Osteocyte (in vitro differentiated cells): ENCODE data around the gene FZR1. TPM values are rescaled to one million over a fixed set of nuclear protein-coding genes. Genes with fewer than 3 reads are reported as not detected.

Experiments used
- DNase-seq: peaks from one replicate; pipeline ENCODE4 v3.0.0; 2021; ENCODE audit warnings: mixed read lengths; ENCODE audit not compliant: unreplicated experiment; ENCODE audit errors: extremely low spot score
- H3K27ac Mint-ChIP-seq: one replicate; pipeline ENCODE4 v1.8.0; 2021; ENCODE audit warnings: mild to moderate bottlenecking, mixed read lengths; ENCODE audit not compliant: unreplicated experiment
- H3K27me3 Mint-ChIP-seq: one replicate; pipeline ENCODE4 v1.8.0; 2021; ENCODE audit warnings: mixed read lengths; ENCODE audit not compliant: unreplicated experiment
- H3K36me3 Mint-ChIP-seq: one replicate; pipeline ENCODE4 v1.8.0; 2021; ENCODE audit warnings: mixed read lengths; ENCODE audit not compliant: unreplicated experiment
- H3K4me1 Mint-ChIP-seq: one replicate; pipeline ENCODE4 v1.8.0; 2021; ENCODE audit warnings: mixed read lengths; ENCODE audit not compliant: unreplicated experiment
- H3K4me3 Mint-ChIP-seq: one replicate; pipeline ENCODE4 v1.8.0; 2021; ENCODE audit warnings: mild to moderate bottlenecking, moderate library complexity, mixed read lengths; ENCODE audit not compliant: unreplicated experiment
- H3K9me3 Mint-ChIP-seq: one replicate; pipeline ENCODE4 v1.8.0; 2021; ENCODE audit warnings: mixed read lengths; ENCODE audit not compliant: unreplicated experiment
- CTCF ChIP-seq: fragments of 200-600 bp; sonication (generic); IDR thresholded peaks from 2 replicates; pipeline ENCODE4 v1.5.0; 2021; ENCODE audit warnings: antibody characterized with exemption, mild to moderate bottlenecking, moderate library complexity
- total RNA-seq: library from RNA; stranded (reverse); gene quantifications from 2 replicates; pipeline ENCODE4 v1.2.1, GENCODE V29; 2021

The FZR1 gene
- total RNA-seq, 1 donor from 2014 or later = 45.3 TPM

- no peak for DNase-seq
- no peak for TF ChIP-seq CTCF
- H3K4me1 Mint-ChIP-seq = no peaks in the 10 kb centered on the region
- H3K36me3 Mint-ChIP-seq = no peaks in the 10 kb centered on the region
- peaks cover 9% of the 10 kb centered on the region for H3K27me3 Mint-ChIP-seq
- H3K27ac Mint-ChIP-seq = no peak overlapping the region
- H3K4me3 Mint-ChIP-seq = no peak overlapping the region
- H3K9me3 Mint-ChIP-seq = no peaks in the 10 kb centered on the region
Measured at GRCh38 chr19:3478409-3479176, 27.5 kb upstream of the FZR1 start.

GRCh38 chr19:3479177-3479833, 26.8 kb upstream of the FZR1 start:
- H3K4me3 Mint-ChIP-seq = no peak overlapping the region
- TF ChIP-seq CTCF = no peak
- H3K4me1 Mint-ChIP-seq = no peaks in the 10 kb centered on the region
- peaks cover 9% of the 10 kb centered on the region for H3K27me3 Mint-ChIP-seq
- H3K27ac Mint-ChIP-seq = no peak overlapping the region
- DNase-seq = no peak
- H3K36me3 Mint-ChIP-seq = no peaks in the 10 kb centered on the region
- H3K9me3 Mint-ChIP-seq = no peaks in the 10 kb centered on the region

- DNase-seq = no peak
- H3K9me3 Mint-ChIP-seq = no peaks in the 10 kb centered on the region
- TF ChIP-seq CTCF = no peak
- no peak overlapping the region for H3K4me3 Mint-ChIP-seq
- H3K27me3 Mint-ChIP-seq = peaks cover 9% of the 10 kb centered on the region
- H3K27ac Mint-ChIP-seq = no peak overlapping the region
- no peaks in the 10 kb centered on the region for H3K36me3 Mint-ChIP-seq
- H3K4me1 Mint-ChIP-seq = no peaks in the 10 kb centered on the region
Measured at GRCh38 chr19:3479834-3480215, 26.3 kb upstream of the FZR1 start.

- peaks cover 9% of the 10 kb centered on the region for H3K27me3 Mint-ChIP-seq
- DNase-seq = no peak
- no peaks in the 10 kb centered on the region for H3K9me3 Mint-ChIP-seq
- H3K27ac Mint-ChIP-seq = no peak within 1 kb of the TSS
- H3K36me3 Mint-ChIP-seq = no peaks in the 10 kb centered on the region
- no peak within 1 kb of the TSS for H3K4me3 Mint-ChIP-seq
- TF ChIP-seq CTCF = no peak
- H3K4me1 Mint-ChIP-seq = no peaks in the 10 kb centered on the region
Measured at GRCh38 chr19:3480383-3481091, 25.6 kb upstream of the FZR1 start, which contains the start of gene SMIM24. SMIM24 (minus strand) TSS chr19:3480525; CDS start chr19:3480463, 62 bp downstream.
